GM11168 (cell line): Measurements from ENCODE around the gene HES1.
"Not testable (repeated sequence)": the region's sequence is repeated elsewhere in the genome, so short reads cannot be mapped to it uniquely, and the experiment has no call there.

Experiments used
- in situ Hi-C: fragments of 300-500 bp; cut with MboI; formaldehyde crosslinking; loops from one replicate; pipeline ENCODE4 v1.12.0; 2022; ENCODE audit warnings: low sequenced_read_pairs; ENCODE audit not compliant: unreplicated experiment

HES1 gene, protein sequence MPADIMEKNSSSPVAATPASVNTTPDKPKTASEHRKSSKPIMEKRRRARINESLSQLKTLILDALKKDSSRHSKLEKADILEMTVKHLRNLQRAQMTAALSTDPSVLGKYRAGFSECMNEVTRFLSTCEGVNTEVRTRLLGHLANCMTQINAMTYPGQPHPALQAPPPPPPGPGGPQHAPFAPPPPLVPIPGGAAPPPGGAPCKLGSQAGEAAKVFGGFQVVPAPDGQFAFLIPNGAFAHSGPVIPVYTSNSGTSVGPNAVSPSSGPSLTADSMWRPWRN

GRCh38 chr3:194135806-194136518, at the start of gene HES1:
HES1 (plus strand) TSS chr3:194136148; CDS start chr3:194136381, 233 bp downstream.
- in situ Hi-C loops = no loop called here

DNA sequence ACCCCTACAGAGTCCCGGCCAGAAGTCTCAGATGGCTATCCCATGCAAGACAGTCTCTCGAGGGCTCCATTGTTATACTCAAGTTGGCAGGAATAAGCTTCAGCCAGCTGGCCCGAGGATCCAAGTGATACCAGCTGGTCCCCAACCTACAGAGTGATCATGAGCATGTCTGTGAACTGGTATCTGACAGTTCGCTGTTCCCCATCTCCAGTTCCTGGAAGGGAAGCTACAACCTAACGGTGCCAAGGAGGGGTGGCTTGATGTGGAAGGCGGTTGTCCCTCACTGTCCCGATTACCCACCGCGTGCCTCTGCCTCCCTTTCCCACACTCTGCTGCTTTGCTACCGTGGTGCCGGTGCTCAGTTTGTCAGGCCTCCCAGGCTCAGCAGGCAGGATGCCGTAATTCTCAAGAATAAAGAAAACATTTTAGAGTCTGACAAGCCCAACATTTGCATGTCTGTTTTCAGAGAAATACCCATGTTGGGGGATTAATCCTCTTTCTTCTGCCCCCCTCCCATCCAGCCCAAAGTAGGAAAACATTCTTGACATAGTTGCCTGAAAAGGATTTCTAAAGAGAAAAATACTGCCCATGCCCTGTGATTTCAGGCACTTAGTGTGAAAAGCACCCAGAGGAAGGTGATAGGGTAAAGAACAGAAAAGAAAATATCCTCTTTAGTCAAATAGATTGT, 49.4 kb upstream of the HES1 start:
- in situ Hi-C loops = no loop called here

DNA sequence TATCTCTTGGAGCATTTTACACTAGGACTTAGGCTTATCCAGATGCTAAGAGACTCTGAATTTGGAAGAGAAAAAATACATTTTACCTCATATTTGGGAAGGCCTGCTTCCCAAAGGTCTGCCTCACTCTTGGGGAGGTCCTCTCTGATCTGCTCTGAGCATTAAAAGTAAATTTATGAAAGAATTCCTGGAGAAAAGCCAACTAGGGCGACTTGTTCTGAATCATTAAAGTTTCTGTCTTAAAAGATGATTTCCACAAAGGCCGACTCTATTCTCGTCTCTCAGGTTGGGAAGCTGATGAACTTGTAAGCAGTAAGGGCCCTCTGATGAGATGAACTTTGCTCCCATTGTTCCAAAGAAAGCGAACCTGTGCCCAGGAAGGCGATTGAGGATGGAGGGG, 48.7 kb upstream of the HES1 start:
- in situ Hi-C loops = no loop called here

DNA sequence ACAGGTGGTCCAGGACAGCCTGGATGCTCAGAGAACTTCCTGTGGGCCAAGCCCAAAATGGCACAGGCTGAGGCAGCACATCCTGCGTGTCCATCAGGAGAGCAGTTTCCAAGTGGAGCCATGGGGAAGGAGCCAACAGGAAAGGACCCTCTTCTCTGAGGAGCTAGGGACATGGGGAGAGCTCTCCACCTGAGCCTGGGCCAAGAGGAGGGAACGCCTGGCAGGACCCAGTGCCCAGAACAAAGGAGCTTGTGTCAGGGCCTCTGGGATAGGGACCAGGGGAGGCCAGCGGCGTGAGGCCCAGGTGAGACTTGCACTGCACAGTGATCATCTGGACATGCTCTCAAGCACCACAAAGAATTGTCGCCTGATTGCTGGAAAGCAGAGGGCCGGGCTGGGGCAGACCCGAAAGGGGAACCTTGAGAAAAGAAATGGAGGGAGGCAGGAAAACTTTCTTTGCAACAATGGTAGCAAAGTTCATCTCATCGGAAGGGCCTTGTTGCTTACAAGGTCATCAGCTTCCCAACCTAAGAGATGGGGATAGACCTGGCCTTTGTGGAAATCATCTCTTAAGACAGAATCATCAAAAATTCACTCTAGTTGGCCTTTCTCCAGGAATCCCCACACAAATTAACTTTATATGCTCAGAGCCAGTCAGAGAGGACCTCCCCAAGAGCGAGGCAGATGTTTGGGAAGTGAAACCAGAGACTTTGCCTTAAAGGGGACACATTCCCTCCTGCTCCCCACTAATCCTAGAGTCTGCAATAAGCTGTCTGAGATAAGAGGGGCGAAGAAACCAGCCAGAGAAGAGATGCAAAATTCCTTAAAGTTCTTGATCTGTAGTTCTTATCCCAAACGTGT, 47.7 kb upstream of the HES1 start:
- in situ Hi-C loops = no loop called here

DNA sequence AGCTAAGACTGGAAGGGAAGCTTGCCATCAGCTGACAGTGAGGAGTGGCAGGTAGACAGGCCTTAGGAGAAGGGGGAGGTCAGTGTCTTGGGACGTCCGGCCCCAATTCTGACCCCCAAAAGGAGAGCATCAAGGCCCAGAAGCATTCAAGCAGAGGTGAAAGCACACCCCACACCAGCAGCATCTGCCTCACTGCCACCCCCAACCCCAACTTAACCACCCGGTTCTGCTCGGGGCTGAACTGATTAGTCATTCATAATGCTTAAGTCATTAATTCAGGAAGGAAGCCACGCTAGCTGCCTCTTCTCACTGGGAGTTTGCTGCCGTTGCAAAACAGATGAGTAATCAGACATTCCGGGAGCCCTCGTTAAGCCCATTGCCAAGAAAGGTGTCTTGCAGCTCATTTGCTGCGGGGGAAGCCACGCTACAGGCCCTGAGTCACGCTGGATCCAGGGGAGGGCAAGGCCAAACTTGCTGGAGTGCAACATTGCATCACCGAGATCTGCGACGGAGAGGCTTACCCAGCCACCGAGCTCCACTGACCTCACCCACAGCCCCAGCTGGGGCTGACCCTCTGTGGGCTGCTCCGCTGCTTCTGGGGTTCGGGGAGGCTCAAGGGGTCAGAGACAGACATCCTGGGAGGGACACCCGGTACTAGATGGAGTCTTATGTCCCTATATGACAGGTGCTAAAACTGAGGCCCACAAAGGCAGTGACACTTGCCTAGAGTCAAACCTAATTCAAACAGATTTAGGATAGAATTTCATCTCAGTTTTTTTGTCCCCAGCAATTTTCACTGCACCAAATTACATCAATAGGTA, 46.4 kb upstream of the HES1 start:
- in situ Hi-C loops = no loop called here

GRCh38 chr3:194090178-194090555, 45.8 kb upstream of the HES1 start:
- in situ Hi-C loops = not testable (repeated sequence)

- in situ Hi-C loops = no loop called here
Measured at GRCh38 chr3:194090716-194091115, 45.2 kb upstream of the HES1 start.

- in situ Hi-C loops = no loop called here
Measured at GRCh38 chr3:194091141-194091540, 44.8 kb upstream of the HES1 start.

DNA sequence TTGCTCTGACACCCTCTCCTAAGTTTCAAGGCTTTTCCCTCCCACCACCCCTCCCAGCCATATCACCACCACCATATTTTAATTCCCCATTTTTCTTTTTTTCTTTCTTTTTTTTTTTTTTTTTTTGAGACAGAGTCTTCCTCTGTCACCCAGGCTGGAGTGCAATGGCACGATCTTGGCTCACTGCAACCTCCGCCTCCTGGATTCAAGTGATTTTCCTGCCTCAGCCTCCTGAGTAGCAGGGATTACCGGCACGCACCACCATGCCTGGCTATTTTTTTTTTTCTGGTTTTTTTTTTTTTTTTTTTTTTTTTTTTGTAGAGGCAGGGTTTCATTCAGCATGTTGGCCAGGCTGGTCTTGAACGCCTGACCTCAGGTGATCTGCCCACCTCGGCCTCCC, 44.1 kb upstream of the HES1 start:
- in situ Hi-C loops = not testable (repeated sequence)

DNA sequence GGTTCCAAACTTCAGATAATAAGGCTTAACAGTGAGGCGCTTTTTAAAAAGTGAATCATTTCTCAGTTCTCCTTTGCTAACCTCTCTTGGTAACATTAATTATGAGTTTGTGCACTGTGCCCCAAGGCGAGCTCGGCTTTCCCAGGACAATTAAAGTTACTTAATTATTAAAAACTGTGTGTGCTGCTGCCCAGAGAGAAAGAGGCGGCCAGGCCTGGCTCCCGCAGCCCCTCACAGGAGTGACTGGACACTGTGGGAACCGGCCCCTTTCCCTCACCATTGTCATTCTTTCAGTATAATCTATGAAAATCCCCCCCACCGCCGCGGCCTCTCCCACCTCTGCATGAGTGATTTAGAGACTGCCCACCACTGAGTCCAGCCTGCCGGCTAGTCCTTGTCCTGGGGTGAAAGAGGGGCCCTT, 43.1 kb upstream of the HES1 start:
- in situ Hi-C loops = no loop called here

DNA sequence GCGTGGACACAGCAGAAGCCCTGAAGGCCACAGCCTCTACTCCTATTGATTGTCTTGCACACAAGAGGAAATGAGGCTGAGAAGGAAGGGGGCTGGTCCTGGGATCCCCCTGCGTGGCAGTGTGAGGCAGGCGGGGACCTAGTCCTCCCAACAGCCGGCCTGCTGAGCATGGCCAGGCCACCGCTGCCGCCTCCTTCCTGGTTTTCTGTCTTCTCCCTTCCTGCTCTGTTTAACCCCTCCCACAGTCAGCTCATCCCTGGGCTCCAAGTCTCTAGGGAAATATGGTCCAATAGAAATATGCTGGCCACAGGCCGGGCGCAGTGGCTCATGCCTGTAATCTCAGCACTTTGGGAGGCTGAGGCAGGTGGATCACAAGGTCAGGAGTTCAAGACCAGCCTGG, 42.1 kb upstream of the HES1 start:
- in situ Hi-C loops = no loop called here

- in situ Hi-C loops = no loop called here
Measured at GRCh38 chr3:194095464-194095863, 40.5 kb upstream of the HES1 start.

DNA sequence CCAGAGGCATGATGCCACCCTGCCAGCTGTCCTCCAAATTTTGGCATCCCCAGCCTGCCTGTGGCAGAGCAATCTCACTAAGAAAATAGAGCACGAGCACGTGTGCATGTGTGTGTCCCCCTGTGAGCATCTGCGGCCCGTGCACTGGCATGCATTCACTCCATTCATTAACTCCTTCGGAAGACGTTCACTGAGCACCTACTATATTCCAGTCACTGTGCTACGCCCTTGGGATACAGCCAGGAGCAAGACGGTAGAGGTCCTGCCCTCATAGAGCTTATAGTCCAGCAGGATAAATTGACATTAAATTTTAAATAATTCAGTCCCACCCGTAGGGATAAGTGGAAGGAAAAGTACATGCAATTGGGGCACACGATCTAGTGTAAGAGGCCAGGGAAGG, 40.0 kb upstream of the HES1 start:
- in situ Hi-C loops = no loop called here

GRCh38 chr3:194097141-194097882, 38.6 kb upstream of the HES1 start:
- in situ Hi-C loops = no loop called here

- in situ Hi-C loops = no loop called here
Measured at GRCh38 chr3:194098081-194098842, 37.7 kb upstream of the HES1 start.

GRCh38 chr3:194098843-194099183, 37.1 kb upstream of the HES1 start:
- in situ Hi-C loops = no loop called here

DNA sequence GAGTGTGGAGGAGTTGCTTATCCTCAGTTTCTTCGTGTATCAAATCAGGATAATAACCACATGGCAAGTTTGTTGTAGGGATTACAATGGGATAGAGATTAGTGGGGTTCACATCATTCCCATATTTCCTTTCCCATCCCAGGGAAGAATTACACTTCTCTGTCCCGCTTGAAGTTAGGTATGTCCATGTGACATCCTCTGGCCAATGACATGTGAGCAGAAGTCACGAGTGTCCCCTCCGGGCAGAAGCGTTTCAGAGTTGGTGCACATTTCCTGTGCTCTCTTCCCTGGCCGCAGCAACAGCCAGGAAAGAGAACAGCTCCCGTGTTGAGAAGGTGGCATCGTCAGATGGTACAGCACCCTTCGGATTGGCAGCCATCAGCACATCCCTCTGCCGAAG, 36.7 kb upstream of the HES1 start:
- in situ Hi-C loops = no loop called here

DNA sequence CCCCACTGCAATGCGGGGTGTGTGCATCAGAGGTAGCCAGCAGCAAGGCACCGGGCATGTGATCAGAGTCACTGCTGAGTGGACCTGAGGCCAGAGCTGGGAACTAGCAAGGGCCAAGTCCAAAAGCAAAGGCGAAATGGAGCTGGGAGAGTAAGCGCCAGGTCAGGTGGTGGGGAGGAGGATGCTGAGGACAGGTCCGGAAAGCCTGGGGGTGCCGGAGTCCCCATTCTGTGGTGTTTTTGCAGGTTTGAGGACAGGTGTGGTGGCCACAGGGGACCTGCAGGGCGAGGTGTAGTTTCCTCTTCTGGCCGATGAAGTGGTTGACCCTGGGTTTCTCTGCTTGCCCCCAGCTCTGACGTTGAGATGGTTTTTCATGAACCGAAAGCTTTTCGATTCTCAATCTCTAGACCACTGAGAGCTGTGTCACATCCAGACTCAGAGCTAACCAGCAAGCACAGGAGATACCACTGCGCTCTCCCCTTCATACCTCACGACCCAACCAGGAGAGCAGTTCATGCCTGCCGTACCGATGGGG, 35.0 kb upstream of the HES1 start:
- in situ Hi-C loops = no loop called here
